ENCODE measurements around the gene TRNT1.

GRCh38 chr3:3080309-3080708 lies 46.4 kb upstream of the TRNT1 start:
- TF ChIP-seq CTCF (IDR thresholded peaks at IDR 0.05; ENCODE audit: poor library complexity, severe bottlenecking) (no peak), EZH2 (IDR thresholded peaks at IDR 0.05; ENCODE audit: borderline replicate concordance, insufficient read depth, low read length, poor library complexity, severe bottlenecking) (no peak), SMC3 (conservative IDR thresholded peaks at IDR 0.05; ENCODE audit: poor library complexity) (no peak), EP300 (conservative IDR thresholded peaks at IDR 0.05; ENCODE audit: poor library complexity, severe bottlenecking) (no peak), POLR2AphosphoS5 (IDR thresholded peaks at IDR 0.05) (no peak), REST (IDR thresholded peaks at IDR 0.05; ENCODE audit: borderline replicate concordance) (no peak)

Data from neural cell (in vitro differentiated cells).